Fibroblast of peridontal ligament (primary cell): ENCODE results near the gene ABHD16A.
"Not testable (repeated sequence)": the region's sequence is repeated elsewhere in the genome, so short reads cannot be mapped to it uniquely, and the experiment has no call there.

Experiments
- DNase-seq: peaks from one replicate; pipeline ENCODE4 v3.0.0-alpha.2; 2010; ENCODE audit errors: extremely low read depth

The ABHD16A gene

DNA sequence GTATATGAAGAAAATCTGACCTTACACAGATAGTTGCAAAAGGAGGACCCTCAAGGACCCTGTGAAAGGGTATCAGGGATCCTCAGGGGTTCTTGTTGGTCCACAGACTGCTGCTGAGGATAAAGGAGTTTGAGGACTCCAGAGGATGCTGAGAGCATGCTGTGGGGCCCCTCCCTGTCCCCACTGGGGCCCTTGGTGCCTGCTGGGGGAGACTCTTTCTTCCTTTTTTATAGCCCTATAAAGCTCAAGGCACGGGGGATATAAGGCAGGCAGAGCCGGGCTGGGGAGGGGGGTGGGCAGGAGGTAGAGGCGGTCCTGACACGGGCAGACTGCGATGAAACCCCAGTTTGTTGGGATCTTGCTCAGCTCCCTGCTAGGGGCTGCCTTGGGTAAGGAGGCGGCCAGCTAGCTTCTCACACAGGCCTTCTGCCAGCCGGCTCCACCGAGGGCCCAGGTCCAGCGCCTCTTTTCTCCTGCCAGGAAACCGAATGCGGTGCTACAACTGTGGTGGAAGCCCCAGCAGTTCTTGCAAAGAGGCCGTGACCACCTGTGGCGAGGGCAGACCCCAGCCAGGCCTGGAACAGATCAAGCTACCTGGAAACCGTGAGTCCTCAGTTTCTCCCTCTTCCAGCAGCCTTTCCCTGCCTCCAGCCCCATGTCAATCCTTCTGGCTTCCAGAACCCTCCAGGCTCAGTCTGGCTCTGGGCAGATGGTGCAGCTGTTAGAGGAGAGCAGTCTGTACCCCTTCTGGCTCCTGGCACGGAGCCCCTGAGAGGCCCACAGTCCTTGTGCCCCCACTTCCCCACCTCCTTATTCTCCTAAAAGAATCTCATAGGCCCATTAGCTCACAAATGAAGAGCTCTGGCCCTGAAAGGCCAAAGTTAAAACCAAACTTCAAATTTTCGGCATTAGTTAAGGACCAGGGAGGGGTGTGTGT lies 12.2 kb upstream of the ABHD16A start, which contains the start of gene LY6G6D:
Gene LY6G6D (plus strand): TSS at position 327 of the 937 bp plus-strand sequence. CDS start 8 bp downstream, at position 335.
- no peak for DNase-seq

DNA sequence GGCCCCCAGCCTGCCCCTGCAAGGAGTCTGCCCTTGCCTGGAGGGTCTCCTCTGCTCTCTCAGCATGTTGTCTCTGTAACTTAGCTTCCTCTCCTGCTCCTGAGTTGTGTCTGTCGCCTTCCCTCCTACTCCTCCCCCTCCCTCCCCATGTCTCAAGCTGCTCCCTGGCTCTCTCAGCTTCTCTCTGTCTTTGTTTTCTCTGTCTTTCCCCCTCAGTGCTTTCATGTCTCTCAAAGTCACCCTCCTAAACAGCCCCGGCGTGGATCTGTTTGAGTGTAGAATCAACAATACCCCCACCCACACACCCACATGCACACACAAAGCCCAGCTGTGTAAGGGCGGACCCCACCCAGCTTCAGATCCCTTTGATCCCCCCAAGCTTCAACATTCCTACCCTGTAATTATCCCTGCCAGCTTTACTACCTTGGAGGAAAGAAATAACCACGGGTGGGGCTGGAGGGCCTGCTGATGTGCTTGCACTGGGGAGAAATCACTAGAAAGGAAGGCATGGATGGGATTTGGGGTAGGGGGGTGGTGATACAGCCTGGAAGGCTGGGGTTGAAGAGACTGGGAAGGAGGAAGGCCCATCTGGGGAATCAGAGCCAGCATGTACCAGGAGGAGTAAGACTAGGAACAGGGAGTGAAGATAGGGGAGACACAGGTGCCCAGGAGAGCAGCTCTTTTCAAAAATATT lies 11.0 kb upstream of the ABHD16A start:
- no peak for DNase-seq

DNA sequence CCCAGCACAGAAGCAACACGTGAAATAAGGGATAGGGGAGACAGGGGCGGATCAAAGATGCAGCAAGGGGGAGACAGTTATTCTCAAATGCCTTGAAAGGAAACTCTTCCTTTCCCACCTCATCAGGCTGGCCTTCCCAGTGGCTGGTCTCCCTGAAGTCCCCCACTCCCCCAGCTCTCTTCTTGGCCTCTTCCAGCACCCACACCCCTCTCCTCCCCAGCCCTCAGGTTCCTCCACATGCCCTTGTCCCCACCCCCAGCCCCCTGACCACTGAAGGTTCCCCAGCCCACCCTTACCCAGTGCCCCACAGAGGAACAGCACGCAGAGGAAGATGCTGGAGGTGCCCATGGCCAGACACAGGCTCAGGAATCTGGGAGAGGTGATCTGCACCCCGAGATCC lies 10.3 kb upstream of the ABHD16A start:
- no peak for DNase-seq

DNA sequence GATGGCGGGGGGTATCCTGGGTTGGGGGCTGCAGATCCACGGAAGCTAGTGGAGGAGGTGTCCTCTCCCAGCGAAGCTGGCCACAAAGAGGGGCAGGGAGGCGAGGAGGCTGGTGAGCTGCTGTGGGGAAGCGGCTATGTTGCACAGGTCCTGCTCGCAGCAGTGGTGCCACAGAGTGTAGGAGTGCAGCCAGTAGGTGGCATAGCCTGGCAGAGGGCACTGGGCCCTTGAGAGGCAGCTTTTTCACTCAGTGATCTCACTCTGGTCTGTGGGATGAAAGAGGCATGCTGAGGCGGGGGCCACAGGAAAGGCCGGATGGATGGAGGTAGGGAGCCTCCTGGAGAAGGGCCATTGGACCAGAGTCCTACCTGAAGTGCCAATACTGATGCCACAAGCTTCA lies 9.2 kb upstream of the ABHD16A start:
- DNase-seq, result no peak

DNA sequence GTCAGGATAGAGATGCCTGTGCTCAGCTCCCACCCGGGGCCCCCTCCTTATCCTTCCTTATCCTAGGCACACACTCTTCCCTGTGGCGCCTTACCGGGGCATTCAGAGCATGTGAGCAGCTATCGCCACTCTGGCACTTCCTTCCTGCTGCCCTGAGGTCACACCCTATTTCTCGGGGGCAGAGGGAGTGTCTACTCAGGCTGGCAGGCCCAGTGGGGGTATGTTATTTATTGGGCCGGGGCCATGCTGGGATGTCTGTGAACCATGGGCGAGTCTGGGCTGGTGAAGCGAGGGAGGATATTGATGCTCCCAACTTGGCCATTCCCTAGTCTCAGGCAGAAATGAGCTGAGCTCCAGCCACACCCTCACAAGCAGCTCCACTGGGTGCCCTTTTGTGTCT lies 8.1 kb upstream of the ABHD16A start:
- no peak for DNase-seq

DNA sequence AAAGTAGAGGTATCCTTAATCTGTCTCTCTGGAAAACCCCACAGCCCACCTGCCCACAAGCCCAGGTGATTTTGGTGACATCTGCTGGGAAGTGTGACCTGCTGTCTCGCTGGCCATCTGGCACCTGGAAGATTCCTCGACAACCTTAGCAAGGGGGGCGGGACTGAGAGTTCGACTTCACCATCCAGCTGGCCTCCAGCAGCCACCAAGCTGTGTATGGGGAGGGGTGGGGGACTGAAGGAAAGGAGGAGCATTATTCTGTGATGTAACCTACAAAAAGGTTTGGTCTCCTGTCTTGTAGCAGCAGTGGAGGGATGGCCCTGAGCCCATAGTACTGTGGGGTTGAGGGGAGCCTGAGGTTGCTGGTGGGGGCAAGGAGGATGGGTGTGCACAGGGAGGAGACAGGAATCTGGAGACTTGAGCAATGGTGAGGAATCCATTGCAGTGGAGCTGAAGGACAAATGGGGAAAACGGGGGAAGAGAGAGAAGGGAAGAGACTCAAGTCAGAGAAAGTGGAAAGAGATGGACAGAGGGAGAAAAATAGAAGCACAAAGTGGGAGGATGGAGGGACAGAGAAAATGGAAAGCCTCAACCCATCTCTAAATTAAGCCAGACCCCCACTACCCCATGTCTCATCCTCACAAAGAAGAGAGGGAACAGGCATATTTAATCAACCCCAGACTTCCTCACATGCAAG lies 7.5 kb upstream of the ABHD16A start:
- DNase-seq, result no peak

DNA sequence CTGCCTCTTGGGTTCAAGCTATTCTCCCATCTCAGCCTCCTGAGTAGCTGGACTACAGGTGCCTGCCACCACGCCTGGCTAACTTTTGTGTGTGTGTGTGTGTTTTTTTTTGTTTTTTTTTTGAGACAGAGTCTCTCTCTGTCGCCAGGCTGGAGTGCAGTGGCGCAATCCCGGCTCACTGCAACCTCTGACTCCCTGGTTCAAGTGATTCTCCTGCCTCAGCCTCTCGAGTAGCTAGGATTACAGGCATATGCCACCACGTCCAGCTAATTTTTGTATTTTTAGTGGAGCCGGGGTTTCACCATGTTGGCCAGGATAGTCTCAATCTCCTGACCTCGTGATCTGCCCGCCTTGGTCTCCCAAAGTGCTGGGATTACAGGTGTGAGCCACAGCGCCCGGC lies 6.0 kb upstream of the ABHD16A start:
- DNase-seq, result not testable (repeated sequence)

DNA sequence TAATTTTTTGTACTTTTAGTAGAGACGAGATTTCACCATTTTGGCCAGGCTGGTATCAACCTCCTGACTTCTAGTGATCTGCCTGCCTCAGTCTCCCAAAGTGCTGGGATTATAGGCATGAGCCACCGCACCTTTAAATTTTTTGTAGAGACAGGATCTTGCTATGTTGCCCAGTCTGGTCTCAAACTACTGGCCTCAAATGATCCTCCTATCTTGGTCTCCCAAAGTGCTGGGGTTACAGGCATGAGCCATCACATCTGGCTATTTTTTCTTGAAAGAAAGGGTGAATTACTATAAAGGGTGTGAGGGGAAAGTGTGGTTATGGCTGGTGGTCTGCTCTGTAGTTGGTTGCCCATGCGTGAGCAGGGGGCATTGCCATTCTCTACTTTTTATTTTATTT lies 5.1 kb upstream of the ABHD16A start:
- no peak for DNase-seq

DNA sequence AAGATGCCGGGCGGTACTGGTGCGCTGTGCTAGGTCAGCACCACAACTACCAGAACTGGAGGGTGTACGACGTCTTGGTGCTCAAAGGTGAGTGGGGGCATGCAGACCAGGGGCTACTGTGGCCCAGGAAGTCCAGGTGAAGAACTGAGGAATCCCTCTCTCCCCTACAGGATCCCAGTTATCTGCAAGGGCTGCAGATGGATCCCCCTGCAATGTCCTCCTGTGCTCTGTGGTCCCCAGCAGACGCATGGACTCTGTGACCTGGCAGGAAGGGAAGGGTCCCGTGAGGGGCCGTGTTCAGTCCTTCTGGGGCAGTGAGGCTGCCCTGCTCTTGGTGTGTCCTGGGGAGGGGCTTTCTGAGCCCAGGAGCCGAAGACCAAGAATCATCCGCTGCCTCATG lies 4.6 kb upstream of the ABHD16A start:
- no peak for DNase-seq

DNA sequence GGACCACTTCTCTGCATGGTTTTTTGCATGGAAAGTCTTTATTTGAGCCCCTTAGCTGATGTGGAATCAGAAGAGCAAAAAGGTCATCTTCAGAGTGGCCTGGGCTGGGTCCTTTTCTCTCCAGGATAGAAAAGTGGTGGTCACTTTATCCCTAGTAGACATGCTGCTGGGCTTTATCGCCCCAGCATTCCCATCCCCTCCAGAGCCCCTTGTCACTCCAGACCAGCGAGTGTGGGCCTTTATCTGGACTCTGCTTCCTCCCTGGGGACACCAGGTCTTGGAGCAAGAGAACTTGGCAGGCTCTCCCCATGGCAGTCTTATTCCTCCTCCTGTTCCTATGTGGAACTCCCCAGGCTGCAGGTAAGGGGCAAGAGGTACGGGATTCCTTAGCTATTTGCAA lies 3.5 kb upstream of the ABHD16A start, which contains the start of gene LY6G6F:
Gene LY6G6F (plus strand): TSS at position 268 of the 400 bp plus-strand sequence. CDS start 41 bp downstream, at position 309.
- DNase-seq, result no peak

DNA sequence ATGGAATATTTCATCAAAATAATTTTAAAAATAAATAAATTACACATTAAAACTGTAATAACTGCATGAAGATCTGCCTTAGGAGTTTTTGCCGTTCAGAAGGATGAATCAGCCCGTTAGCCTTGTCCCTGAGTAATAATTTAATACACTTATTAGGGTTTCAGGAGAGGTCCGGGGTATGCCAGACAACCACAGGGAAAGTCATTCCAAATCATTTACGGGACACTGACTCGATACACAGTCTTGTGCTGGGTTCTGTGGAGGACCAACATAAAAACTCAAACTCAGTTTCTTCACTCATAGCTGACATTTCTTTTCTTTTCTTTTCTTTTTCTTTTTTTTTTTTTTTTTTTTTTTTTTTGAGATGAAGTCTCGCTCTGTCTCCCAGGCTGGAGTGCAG lies 2.8 kb upstream of the ABHD16A start:
- DNase-seq, result no peak

DNA sequence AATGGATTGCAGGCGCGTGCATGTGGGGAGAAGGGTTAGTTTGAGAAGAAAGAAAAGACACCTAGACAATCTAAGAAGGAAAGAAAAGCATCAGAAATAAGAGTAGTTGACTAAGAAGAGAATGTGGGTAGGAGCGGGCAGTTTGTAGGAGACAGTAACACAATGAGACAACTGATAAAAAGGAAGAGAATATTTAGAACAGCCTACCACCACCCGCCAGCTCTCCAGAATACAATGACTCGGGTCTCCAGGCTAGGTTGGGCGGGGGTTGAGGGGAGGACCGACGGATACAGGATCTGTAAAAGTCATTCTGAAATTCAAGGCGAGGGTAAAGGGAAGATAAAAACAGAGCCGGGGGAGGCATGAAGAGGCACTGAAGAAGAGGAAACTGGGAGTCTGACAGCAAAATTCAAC lies 712 bp downstream of the ABHD16A start:
- no peak for DNase-seq

DNA sequence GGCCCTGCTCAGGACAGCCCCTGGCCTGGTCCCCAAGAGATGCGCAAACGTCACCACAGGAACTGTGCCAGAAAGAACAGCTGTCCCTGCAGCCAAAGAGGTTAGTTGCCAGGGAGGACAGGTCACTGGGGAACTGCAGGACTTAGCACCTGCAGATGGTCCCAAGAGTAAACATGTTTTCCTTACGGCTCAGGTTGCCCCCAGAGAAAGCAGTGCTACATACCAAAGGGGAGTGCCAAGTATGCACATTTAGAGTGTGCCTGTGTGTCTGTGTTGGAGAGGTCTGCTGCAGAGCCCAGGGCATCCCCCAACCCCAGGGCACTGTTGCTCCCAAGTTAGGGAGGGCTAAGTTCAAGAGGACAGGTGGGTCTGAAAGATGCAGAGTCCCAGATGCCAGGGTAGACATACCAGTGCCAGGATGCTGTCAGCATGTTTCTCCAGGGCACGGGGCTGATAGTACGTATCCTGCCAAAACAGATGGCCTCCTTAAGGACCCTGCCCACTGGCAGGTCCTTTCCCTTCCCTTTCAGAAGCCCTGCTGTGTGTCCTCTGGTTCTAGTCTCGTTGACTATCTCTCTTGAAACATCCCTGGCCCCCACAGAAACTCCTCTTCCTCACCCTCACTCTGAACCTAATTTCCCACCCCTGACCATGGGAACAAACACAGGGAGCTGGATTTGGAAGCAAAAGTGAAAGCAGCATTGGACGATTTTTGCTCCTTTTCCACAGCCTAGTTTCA lies 1.3 kb downstream of the ABHD16A start:
- DNase-seq, result peak; percentile 65

DNA sequence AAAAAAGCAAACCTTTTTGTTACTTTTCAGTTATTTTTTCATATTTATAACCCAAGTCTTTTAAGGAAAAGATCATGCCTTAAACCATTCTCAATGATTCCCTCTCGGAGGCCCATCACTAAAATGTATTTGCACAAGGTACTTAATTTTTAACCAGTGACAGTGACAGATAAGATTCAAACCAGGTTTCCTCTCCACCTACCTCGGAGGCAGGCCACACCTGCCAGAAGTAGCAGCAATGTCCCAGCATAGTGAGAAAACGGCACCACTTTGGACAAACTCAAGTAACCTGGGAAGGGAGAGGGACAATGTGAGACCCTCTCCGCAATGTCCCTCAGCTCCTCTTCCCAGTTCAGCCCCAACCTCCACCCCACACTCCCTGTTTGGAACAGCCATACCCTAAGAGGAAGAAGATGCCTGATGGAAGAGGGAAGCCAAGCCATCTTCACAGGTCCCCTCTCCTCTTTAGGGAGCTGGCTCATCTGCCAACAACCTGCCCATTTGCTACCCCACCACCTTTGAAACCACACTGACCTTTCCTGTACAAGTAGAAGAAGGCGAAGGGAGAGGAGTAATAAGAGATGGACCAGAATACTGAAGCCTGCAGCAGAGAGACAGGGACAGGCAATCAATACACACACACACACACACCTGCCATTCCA lies 2.3 kb downstream of the ABHD16A start:
- DNase-seq, result no peak

DNA sequence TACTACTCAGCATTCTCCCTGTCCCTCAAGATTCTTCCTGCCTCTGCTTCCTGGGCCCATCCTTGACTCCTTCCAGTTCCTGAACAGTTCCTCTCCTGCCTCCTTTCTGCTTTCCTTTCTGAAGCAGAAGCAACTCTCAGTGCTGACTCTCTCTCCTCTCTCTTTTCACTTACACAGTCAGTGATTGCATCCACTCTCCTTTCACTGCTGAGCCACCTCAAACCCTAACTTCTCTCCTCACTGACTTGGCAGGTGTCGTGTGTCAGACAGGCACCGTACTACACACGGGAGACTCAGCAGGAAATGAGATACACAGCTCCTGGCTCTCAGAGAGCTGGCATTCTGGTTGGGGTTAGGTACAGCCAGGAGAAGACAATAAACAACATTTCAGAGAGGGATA lies 5.6 kb downstream of the ABHD16A start:
- DNase-seq, result no peak

DNA sequence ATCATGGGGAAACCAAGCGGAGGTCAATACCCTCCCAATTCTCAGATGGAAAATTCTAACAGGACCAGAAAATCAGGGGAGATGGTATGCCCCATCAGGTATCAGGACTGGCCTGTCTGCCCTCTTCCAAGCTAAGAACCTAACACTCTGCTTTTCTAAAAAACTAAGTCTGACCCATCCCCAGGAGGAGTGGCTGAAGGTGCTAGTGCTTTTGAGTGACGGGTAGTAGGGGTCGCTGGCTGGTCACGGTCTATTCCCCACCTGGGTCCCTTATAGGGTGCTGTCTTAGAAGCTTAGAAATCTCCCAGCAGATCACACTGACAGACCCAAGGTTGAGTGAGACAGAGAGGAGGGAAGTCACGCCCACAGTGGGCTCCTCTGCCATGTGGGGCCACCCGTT lies 9.6 kb downstream of the ABHD16A start:
- no peak for DNase-seq

DNA sequence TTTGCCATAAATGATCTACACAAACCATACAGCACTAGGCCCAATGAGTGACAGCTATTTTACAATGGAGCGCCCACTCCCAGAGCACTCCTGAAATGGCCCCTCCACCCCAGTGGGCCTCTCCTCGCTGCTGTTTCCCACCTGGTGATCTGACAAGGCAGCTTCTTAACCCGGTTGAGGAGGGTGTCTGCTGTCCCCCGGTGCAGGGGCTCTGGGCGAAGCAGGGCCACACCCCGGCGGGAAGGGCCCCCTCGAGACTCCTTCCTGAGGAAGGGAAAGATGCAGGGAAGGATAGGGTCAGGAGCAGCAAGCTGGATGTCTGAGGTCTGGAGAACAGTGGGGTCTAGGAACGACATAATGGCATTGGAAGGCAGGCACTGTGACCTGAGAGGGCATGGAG lies 10.2 kb downstream of the ABHD16A start:
- no peak for DNase-seq

DNA sequence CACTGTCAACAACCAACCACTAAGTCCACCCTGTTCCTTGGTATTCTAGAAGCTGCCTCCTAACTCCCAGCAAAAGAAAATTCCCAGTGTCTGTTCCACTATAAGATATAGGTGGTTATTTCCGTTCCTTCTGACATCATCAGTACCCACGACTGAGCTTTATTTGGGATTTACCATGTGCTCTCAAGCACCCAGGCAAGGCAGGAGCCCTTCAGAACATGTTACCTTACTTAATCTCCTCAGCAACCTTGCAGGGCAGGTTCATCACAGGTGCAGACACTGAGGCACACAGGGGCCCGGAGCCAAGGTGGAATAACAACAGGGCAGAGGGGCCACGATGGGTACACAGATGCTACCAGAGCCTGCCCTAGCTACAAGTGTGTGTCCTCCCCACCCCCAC lies 10.8 kb downstream of the ABHD16A start:
- no peak for DNase-seq

DNA sequence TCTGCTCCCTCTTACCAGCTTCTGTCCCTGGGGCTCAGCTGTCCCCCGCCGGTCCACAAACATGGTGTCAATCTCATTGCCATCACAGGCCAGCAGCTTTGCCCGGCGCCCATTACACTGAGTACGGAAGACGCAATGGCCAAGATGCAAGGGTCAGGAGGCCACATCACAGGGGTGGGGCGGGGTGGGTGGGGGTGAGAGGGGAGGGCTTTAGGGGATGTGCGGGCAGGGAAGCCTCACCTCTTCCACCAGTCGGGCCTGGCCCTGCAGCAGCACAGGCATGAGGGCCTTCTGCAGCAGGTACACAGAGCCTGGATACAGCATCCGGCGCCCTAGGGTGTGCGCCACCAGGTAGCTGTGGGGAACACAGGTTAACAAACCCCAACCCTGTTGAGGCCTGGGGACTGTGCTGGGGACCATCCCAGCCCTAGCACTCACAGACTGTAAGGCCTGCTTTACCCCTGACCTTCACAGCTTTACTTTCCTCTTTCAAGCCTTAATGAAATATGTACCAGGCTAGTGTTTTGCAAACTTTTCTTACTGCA lies 11.5 kb downstream of the ABHD16A start:
- DNase-seq, result no peak

DNA sequence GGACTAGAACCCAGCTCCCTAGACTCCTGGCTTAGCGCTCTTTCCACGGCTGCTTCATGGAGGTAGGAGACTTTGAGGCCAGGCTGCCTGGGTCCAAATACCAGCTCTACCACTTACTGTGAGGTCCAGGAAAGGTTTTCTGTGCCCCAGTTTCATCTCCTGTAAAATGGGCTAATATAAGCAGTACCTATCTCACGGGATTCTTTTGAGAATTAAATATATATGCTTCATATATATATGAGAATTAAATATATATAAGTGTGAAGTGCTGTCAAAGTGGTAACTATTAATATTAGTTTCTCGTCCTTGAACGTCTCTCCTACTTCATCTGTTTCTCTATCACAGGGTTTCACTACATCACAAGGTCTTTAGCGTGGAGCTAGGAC lies 12.1 kb downstream of the ABHD16A start:
- DNase-seq, result no peak
